ENCODE data around the gene OR2F1. TPM values are rescaled to one million over a fixed set of nuclear protein-coding genes. Genes with fewer than 3 reads are reported as not detected.

OR2F1 gene
- total and polyA plus RNA-seq, 10 of the 15 experiments (the other 5 are each of a cell fraction or from before 2014, with no cell fraction given): not detected

- intact Hi-C loops (cut with micrococcal nuclease; ENCODE audit: unreplicated experiment) (no loop called here), in situ Hi-C loops (cut with MboI) (loop anchor here (25.0 kb wide), 1 partner anchor 481 kb away; no protein-coding TSS in a partner anchor)
- DNase-seq (ENCODE audit: low read depth, low spot score): no peak
- peaks cover 3% of the 10 kb centered on the region for H3K79me2 ChIP-seq (ENCODE audit: control insufficient read depth, insufficient read depth, low read length)
- WGBS (ENCODE audit: insufficient coverage, insufficient replicate concordance, low lambda C conversion rate, missing lambda C conversion rate): 43% methylated on average over 9 of the region's 9 CpGs
- H3K9me3 ChIP-seq (replicated peaks; ENCODE audit: control insufficient read depth, insufficient read depth, low read length): no peaks in the 10 kb centered on the region
- ChIA-PET RAD21 (ENCODE audit: unreplicated experiment) (no interaction called here), POLR2A (interaction anchor here (1.0 kb wide), 1 partner anchor 16 kb away, joined by 4 read pairs; no protein-coding TSS in a partner anchor), CTCF (no interaction called here), SMC1A (ENCODE audit: uncharacterized antibody, unreplicated experiment) (no interaction called here)
- H3K4me3 ChIP-seq: no peak overlapping the region
- TF ChIP-seq TCF3 (IDR thresholded peaks at IDR 0.05; ENCODE audit: borderline replicate concordance, insufficient read depth, low read depth, low read length) (no peak), TCF7 (IDR thresholded peaks at IDR 0.05; ENCODE audit: borderline replicate concordance) (no peak), POLR2A (IDR thresholded peaks at IDR 0.05; ENCODE audit: low read depth, low read length) (no peak), RELB (IDR thresholded peaks at IDR 0.05; ENCODE audit: low read depth) (no peak), CHD1 (IDR thresholded peaks at IDR 0.05; ENCODE audit: low read depth, low read length) (no peak), ZBTB33 (IDR thresholded peaks at IDR 0.05) (no peak), LARP7 (IDR thresholded peaks at IDR 0.05) (no peak), PAX5 (IDR thresholded peaks at IDR 0.05; ENCODE audit: borderline replicate concordance, low read depth, low read length) (no peak)
- H4K20me1 ChIP-seq (ENCODE audit: control insufficient read depth, insufficient read depth): no peaks in the 10 kb centered on the region
- H3K9ac ChIP-seq (ENCODE audit: control insufficient read depth, insufficient read depth, low read length): no peak overlapping the region
- no peaks in the 10 kb centered on the region for H3K36me3 ChIP-seq (ENCODE audit: control insufficient read depth in 2 of 2, insufficient read depth in 2 of 2, low read length in 1 of 2)
- no peaks in the 10 kb centered on the region for H3K27me3 ChIP-seq (replicated peaks in 1 of 2; ENCODE audit: control insufficient read depth in 2 of 2, insufficient read depth in 2 of 2, low read length in 1 of 2)
- H3K27ac ChIP-seq (ENCODE audit: control insufficient read depth, insufficient read depth): no peak overlapping the region
- H2AFZ ChIP-seq (ENCODE audit: control insufficient read depth, low read depth, low read length): no peak overlapping the region
- H3K4me1 ChIP-seq (ENCODE audit: control insufficient read depth, insufficient read depth, low read length): no peaks in the 10 kb centered on the region
- no peak overlapping the region for H3K4me2 ChIP-seq (ENCODE audit: control insufficient read depth, insufficient read depth)
- ATAC-seq: no peak
- no peak for FAIRE-seq
- BruUV-seq (replicated peaks): no TSS peak
Measured at GRCh38 chr7:143906151-143906550, 48.5 kb upstream of the OR2F1 start.
